Measurements from ENCODE around the gene OGFR. TPM values are rescaled to one million over a fixed set of nuclear protein-coding genes. Genes with fewer than 3 reads are reported as not detected.

Gene OGFR
- total RNA-seq, 1 experiment from 2014 or later = 47.3 TPM

GRCh38 chr20:62792182-62792939 is 12.3 kb upstream of the OGFR start:
- DNase-seq (ENCODE audit: low read depth, low spot score) = no peak
- POLR2A ChIA-PET = interaction anchor here (0.6 kb wide), 1 partner anchor 98 kb away, joined by 3 read pairs; no protein-coding TSS in a partner anchor
- BruUV-seq (replicated peaks) = no TSS peak

More at GRCh38 chr20:62792182-62792939, 12.3 kb upstream of the OGFR start:
- no peaks in the 10 kb centered on the region for H3K9me3 ChIP-seq (ENCODE audit: control insufficient read depth, insufficient read depth, low read depth, low read length)
- intact Hi-C loops (cut with micrococcal nuclease; ENCODE audit: unreplicated experiment) (loop anchor here (10.0 kb wide), 1 partner anchor 318 kb away; the partner anchor contains the start of gene GATA5), in situ Hi-C loops (cut with HindIII; ENCODE audit: low pct_unique_long_range_greater_than_20kb, low sequenced_read_pairs) (no loop called here)
- H3K27ac ChIP-seq (ENCODE audit: low read length) = peak overlapping the region; percentile 18
- ATAC-seq = no peak
- peaks cover 14% of the 10 kb centered on the region for H3K4me1 ChIP-seq (ENCODE audit: control insufficient read depth, insufficient read depth, low read length)
- no peaks in the 10 kb centered on the region for H3K27me3 ChIP-seq (ENCODE audit: control insufficient read depth, insufficient read depth, low read length)
- TF ChIP-seq REST (IDR thresholded peaks at IDR 0.05; ENCODE audit: insufficient read depth in 1 of 2, low read depth in 2 of 2, low read length in 1 of 2) (no peak), POLR2AphosphoS5 (IDR thresholded peaks at IDR 0.05; ENCODE audit: low read depth, low read length) (no peak), CTCF (IDR thresholded peaks at IDR 0.05) (no peak), TCF7L2 (IDR thresholded peaks at IDR 0.05; ENCODE audit: low read depth, low read length) (no peak), SIN3A (IDR thresholded peaks at IDR 0.05; ENCODE audit: borderline replicate concordance, insufficient read depth, low read depth, low read length) (no peak)
- CTCF ChIA-PET = interaction anchor here (0.6 to 1.7 kb wide), 5 partner anchors 19 to 253 kb away, joined by 3 to 5 read pairs (median 3); no protein-coding TSS in a partner anchor
- H3K36me3 ChIP-seq (ENCODE audit: control insufficient read depth, insufficient read depth, low read length) = peaks cover 3% of the 10 kb centered on the region; the same call in 1 of the 2 replicates
- H3K4me3 ChIP-seq (ENCODE audit: low read depth in 2 of 2, low read length in 2 of 2) = no peak overlapping the region
